Medulla oblongata (tissue), 1 donor: ENCODE results near the gene GLRX5.
"Not testable (repeated sequence)": the region's sequence is repeated elsewhere in the genome, so short reads cannot be mapped to it uniquely, and the experiment has no call there.

Source experiments
- DNase-seq: peaks from one replicate; pipeline ENCODE4 v3.0.0-alpha.2; 2015; ENCODE audit errors: extremely low spot score

GLRX5 gene

DNA sequence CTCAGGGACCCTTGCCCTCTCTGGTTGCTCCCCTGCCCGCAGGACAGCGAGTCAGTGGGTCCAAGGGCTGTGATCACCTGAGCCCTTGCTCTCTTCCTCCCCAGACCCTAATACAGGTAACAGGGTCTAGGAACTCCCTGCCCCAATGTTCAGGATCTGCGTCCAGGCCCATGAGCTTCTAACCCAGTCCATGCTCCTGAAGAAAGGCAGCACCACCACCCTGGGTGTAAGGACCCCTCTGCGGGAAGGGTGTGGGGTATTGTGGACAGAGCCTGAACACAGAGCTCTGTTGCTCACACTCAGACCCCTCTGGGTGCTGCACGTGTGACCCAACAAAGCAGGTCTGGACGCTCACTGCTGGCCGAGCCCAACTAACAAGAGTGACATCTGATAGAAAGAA, 18.3 kb downstream of the GLRX5 start:
- no peak for DNase-seq

DNA sequence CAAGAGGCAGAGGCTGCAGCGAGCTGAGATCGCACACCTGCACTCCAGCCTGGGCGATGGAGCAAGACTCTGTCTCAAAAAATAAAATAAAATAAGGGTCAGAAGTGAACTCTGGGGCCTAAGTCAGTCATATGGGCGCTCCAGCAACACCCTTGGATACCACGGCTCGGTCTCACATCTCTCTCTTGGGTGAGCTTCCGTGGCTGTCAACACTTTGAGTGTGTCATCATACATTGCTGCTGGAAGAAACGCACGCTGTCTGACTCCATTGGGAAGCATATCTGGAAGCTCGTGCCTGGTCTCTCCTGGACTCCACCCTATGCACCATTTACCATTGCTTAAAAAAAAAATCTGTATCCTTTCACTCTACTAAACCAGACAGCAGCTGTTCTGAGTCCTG, 20.2 kb downstream of the GLRX5 start:
- DNase-seq: no peak

DNA sequence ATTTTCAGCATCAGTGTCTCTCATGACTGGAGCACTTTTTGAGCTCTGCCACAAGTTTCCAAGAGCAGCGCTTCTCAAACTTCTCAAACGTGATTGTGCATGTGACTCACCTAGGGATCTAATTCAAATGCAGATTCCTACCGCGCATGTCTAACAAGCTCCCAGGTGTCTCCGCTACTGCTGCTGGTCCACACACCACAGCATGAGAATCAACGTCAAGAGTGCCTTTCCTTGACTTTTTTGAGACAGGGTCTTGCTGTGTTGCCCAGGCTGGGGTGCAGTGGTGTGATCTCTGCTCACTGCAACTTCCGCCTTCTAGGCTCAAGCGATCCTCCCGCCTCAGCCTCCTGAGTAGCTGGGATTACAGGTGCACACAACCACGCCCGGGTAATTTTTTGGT, 22.4 kb downstream of the GLRX5 start:
- DNase-seq: no peak

GRCh38 chr14:95557832-95558231, 23.0 kb downstream of the GLRX5 start:
- no peak for DNase-seq

- DNase-seq: no peak
These were observed 24.4 kb downstream of the GLRX5 start for GRCh38 chr14:95559203-95559602.

- DNase-seq: peak; percentile 83
These were observed 26.2 kb downstream of the GLRX5 start for GRCh38 chr14:95561001-95561412.

DNA sequence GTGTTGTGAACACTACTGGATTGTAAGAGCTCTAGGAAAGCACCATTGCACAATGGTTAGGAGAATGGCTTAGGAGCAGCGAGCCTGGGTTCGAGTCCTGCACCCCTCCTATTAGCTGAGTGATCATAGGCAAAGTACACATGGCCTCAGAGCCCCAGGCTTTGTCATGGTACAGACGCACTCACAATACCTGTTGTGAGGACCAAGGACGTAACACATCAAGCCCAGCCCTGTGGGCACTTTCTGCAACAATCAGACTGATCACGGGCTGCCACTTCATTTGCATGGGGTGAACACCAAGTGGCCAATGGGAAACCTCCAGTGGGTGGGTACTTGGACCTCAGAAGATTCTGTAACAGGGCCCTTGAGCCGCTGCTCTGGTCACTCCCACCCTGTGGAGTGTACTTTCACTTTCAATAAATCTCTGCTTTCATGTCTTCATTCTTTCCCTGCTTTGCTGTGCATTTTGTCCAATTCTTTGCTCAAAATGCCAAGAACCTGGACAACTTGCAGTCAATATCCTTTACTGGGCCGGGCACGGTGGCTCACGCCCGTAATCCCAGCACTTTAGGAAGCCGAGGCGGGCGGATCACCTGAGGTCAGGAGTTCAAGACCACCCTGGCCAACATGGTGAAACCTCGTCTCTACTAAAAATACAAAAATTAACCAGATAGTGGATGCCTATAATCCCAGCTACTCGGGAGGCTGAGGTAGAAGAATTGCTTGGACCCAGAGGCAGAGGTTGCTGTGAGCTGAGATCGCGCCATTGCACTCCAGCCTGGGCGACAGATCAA, 28.2 kb downstream of the GLRX5 start:
- no peak for DNase-seq

DNA sequence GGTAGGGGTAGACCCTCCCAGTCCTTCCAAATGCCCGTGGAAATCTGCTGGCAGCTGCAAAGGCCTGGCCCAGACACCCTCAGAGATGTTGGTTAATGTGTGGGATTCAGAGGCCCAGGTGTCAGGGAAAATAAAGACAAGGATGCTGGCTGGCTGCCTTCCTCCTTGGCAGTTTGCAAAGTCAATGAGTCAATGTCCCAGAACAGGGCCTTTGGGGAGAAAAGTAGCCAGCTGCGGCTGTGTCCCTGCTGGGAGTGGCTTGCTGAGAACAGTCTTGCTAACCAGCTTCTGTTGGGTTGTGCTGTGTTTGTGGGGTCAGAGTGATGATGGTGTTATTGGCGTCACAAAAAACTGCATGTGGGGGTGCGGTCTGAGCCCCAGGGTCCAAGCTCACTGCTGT, 29.2 kb downstream of the GLRX5 start:
- DNase-seq: peak; percentile 36

DNA sequence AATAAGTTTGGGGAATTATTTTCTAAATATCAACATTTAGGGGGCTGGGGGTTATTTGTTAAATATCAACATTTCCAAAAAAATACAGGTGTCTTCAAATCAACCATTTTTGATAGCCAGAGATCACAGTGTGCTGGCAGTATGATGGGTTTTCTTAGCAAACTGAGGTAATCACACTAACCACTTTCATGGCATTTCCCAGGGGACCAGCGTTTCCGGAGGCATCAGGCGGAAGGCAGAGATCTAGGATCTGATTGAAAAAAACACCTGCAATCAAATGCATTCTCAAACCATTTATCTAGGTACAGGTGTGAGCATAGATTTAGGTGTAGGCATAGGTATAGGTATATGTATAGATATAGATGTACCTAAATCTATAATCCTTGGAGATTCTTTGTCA, 34.6 kb downstream of the GLRX5 start:
- DNase-seq: no peak

GRCh38 chr14:95573313-95573712, 38.5 kb downstream of the GLRX5 start:
- no peak for DNase-seq

- no peak for DNase-seq
These were observed 41.1 kb downstream of the GLRX5 start for GRCh38 chr14:95575840-95576473.

DNA sequence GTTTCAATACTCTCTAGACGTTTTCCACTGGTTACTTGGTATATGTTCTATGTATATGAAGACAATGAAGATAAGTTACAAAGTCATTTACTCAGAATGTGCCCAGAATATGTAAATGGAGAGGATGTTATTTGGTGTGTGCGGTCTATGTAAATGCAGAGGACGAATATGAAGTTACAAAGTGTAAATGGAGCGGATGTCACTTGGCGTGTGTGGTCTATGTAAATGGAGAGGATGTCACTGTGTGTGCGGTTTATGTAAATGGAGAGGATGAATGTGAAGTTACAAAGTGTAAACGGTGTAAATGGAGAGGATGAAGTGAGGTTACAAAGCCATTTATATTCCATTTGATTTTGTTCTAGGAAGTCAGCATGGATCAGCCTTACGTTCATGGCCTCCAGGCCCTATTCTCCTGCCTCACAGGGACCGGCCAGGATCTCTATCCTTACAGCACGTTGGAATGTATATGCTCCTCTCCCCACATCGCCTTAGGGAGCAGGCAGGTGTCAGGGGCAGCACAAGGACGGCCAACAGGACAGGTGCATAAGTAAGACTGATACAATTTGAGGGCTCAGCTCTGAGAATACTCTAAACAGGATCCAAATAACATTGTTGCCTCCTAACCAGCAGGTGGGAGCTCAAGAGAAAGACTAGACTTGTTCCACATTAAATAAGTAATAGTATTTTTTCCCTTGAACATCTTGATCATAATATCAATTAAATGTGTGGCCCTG, 42.4 kb downstream of the GLRX5 start:
- no peak for DNase-seq

DNA sequence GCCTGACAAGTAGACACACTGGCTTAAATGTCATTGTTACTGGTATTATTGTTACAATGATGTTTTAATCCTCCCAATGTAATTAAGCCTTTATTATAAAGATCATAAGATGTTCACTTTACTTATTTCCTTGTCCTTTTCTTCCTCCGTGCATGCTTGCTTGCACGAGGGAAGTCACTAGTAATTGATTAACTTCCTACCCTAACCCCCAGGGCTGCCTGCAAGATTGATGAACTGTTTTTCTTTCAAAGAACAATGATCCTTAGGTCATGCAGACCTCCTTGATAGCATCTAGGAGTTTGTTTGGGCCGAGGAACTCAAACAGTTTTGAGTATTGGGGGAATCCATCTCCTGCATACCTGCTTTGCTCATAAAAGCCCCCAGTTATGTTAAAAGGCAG, 43.0 kb downstream of the GLRX5 start:
- no peak for DNase-seq

DNA sequence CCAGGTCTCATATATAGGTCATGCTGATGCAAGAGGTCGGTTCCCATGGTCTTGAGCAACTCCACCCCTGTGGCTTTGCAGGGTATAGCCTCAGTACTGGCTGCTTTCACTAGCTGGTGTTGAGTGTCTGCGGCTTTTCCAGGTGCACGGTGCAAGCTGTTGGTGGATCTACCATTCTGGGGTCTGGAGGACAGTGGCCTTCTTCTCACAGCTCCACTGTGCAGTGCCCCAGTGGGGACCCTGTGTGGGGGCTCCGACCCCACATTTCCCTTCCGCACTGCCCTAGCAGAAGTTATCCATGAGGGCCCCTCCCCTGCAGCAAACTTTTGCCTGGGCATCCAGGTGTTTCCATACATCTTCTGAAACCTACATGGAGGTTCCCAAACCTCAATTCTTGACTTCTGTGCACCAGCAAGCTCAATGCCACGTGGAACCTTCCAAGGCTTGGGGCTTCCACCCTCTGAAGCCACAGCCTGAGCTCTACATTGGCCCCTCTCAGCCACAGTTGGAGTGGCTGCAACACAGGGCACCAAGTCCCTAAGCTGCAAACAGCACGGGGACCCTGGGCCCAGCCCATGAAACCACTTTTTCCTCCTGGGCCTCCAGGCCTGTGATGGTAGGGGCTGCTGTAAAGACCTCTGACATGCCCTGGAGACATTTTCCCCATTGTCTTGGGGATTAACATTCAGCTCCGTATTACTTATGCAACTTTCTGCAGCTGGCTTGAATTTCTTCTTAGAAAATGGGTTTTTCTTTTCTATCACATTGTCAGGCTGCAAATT, 49.2 kb downstream of the GLRX5 start:
- not testable (repeated sequence) for DNase-seq

GRCh38 chr14:95585953-95586620, 51.2 kb downstream of the GLRX5 start:
- DNase-seq: no peak

DNA sequence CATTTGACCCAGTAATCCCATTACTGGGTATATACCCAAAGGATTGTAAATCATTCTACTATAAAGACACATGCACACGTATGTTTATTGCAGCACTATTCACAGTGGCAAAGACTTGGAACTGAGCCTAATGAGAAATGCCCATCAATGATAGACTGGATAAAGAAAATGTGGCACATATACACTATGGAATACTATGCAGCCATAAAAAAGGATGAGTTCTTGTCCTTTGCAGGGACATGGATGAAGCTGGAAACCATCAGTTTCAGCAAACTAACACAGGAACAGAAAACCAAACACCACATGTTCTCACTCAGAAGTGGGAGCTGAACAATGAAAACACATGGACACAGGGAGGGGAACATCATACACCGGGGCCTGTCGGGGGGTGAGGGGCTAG, 56.3 kb downstream of the GLRX5 start:
- DNase-seq: not testable (repeated sequence)
